NCI-H446 (cell line): ENCODE results near the gene RPTOR.
A peak's percentile ranks its signal among the peaks of the same experiment; 100 is the strongest.

Source experiments
- DNase-seq, 2 experiments: peaks; one replicate each; lab custom pipeline; 2025; lab: John Stamatoyannopoulos, UW

RPTOR gene

DNA sequence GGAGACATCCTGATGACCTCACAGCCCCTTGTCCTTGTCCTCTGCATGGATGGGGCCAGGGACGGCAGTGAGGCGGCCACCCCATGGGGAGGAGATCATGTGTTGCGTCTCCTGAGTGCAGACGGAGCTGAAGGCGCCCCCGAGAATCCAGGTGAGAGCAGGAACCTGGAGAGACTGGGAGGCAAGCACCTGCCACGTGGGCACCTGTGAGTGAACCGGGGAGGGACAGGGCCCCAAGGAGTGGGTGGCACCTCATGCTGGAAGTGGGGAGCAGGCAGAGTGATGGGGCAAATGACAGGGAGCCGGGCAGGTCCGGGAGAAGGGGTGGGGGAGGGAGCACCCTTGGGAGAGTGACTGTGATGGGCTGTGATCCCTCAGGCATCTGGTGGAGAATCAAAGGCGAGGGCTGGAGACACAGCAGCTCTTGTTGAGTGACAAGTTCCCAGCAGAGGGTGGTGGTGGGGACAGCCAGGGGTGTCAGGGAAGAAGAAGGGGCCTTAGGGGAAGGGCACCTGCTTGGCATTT lies 272.7 kb downstream of the RPTOR start:
- no peak for DNase-seq

DNA sequence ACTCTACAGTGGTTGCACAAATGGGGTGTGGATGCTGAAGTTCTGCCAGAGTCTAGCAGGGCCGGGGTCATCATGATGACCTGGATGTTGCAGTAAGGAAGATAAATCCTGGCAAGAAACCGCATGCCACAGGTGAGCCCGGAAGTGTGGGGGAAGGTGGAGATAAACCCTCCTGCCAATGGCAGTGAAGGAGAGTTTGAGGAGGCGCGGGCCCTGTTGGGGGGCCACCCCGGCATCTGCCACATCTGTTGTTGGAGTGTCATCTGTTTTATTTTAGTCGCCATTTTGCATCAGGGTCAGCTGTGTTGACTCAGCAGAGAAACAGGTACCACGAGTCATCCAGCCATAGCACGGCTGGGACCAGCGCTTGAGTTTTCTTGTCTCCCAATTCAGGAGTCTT lies 273.2 kb downstream of the RPTOR start:
- DNase-seq: no peak

DNA sequence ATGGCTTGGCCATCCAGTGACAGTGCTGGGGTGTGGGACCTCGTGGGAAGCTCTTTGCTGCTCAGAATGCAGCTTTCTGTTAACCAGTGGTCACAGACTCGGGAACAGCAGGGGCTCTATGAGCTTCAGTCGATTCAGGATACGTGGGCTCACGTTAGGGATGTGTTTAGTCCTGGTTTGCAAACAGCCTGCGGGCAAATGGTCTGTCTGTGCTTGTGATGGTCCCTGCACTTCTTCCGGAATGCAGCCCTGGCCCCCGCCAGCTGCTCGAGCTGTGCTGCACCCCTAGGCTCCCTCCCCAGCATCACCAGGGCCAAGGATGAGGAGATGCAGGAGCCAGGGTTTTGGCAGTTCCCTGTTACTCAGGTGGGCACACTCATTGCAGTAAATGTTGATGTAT lies 274.2 kb downstream of the RPTOR start:
- DNase-seq: no peak

DNA sequence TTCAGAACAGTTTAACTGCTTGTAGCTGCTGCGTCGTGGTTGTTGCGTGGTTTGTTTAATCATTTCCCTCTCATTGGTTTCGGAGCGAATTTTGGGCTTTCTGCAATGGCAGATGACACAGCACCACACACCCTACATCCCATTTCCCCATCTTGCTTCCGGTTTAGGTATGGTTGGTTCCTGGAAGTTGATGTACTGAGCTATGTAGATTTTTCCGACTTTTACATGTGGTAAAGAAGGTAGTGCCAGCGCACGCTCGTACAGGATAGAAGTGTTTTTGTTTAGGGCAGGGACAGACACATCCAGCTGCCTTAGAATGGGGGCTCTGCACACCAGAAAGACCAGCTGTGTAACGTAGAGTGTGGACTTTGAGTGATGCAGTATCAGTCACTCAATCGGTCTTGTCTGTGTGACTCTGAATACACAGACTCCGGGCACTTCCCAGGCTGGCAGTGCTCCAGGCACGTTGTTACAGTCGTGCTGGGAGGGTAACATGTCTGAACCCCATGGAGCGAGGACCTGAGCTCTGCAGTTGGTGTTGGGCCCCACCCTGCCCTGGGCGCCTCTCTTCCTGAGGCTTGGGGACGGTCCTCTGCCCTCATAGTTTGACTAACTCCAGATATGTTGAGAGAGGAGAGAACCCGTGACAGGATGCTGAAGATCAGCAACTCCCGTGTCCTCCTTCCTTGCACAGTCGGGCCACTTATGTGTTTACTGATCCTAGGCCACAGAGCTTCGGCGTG lies 275.0 kb downstream of the RPTOR start:
- DNase-seq: no peak

DNA sequence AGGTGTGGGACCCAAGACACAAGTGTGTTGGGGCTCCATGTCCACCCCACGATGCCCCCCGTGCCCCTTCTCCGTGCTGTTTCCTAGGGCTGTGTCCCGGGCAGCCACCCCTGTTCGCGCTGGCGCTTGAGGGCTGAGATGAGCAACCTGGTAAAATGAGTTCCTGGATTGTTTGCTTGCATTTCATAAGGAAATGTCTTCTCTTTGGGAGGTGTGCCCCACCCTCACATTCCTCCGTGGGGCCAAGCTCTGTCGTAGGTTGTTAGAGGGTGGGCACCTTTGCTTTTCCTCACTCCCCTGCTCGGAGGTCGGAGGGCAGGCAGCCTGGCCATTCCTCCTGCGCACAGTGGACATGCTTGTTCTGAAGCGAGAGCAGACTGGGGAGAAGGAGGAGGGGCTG lies 275.7 kb downstream of the RPTOR start:
- no peak for DNase-seq

DNA sequence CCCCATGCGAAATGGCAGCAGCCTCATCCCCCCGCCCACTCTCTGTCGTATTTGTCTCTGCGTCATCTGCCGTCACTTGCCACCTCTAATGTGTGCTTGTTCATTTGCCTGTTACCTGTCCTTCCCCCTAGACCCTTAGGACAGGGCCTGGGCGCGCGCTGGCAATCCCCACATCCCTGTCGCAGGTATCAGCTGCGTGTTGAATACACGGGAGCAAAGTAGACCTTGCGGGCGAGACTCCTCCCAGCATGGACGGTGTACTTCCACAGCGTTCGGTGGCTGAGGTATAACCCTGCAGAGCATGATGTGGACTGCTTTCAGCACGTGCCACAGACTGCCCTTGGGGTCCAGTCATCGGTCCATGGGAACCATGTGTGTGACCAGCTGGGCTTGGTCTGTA lies 276.9 kb downstream of the RPTOR start:
- no peak for DNase-seq

DNA sequence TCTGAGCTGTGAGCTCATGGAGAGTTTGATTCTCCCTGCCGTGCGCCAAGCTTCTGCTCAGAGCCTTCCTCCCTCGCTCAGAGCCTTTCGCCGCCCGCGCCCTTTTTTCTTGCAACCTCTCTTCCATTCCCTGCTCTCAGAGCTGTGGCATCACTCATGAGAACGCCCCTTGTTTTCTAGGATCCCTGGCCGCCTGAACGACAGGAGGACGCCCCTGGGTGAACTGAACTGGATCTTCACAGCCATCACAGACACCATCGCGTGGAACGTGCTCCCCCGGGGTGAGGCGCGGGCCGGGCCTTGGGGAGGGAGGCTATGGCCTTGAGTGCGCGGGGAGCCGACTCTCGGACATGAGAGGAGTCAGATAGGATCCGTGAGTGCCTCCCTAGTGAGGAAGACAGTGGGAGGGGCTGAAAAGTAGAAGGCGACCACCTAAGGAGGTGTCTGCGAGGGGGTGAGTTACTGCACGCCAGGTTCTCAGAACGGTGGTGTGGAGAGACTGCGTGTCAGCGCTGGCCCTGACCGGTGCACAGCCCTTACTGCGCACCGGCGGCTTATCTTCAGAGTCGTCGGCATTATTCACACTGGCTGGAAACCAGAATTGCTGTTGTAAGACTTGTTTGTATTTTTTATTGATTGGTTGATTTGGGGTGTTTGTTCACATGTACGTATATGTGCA lies 277.5 kb downstream of the RPTOR start:
- no peak for DNase-seq

DNA sequence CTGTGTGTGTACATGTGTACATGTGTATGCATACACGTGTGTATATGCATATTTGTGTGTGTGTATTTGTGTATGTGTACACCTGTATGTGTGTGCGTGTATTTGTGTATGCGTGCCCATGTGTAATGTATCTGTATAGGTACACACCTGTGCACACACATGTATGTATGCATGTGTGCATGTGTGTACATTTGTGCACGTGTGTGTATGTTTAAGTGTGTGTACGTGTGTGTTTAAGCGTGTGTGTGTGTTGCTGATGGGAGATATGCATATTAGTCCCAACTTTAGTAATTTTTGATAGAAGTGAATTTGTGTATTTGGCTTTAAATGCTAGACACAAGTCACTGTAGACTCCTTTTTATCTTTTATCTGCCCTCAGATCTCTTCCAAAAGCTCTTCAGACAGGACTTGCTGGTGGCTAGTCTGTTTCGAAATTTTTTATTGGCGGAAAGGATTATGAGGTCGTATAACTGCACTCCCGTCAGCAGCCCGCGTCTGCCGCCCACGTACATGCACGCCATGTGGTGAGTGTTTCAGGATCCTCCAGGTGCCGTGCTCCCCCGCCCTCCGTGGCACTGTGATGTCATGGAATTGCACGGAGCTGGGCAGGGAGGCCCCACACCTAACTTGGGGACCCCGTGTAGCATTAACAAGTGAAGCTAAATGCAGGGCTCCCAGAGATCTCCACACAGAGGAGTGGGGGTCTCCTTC lies 278.2 kb downstream of the RPTOR start:
- no peak for DNase-seq

DNA sequence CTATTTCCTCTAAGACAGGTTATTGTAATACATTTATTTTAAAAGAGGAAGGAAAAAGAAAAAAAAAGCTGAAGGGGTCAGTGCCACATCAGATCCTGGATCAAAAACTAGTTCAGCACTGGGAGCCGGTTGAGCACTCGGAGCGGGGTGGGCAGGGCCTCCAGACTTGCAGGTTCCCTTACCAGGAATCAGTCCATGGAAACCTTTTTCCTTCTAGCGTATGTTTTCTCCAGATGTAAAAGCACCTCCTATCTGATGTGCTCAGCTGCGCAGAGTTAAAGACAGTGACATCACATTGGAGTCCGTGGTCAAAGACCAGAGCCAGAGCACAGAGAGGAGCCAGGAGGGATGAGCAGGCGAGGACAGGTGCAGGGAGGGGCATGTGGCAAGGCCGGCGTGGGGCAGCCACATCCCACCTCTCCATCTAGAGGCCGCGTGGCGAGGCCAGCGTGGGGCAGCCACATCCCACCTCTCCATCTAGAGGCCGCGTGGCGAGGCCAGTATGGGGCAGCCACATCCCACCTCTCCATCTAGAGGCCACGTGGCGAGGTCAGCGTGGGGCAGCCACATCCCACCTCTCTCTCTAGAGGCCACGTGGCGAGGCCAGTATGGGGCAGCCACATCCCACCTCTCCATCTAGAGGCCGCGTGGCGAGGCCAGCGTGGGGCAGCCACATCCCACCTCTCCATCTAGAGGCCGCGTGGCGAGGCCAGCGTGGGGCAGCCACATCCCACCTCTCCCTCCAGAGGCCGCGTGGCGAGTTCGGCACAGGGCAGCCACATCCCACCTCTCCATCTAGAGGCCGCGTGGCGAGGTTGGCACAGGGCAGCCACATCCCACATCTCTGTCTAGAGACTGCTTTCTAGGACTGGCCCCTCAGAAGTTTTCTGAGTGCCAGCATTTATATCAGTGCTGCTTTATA lies 280.2 kb downstream of the RPTOR start:
- DNase-seq: no peak

DNA sequence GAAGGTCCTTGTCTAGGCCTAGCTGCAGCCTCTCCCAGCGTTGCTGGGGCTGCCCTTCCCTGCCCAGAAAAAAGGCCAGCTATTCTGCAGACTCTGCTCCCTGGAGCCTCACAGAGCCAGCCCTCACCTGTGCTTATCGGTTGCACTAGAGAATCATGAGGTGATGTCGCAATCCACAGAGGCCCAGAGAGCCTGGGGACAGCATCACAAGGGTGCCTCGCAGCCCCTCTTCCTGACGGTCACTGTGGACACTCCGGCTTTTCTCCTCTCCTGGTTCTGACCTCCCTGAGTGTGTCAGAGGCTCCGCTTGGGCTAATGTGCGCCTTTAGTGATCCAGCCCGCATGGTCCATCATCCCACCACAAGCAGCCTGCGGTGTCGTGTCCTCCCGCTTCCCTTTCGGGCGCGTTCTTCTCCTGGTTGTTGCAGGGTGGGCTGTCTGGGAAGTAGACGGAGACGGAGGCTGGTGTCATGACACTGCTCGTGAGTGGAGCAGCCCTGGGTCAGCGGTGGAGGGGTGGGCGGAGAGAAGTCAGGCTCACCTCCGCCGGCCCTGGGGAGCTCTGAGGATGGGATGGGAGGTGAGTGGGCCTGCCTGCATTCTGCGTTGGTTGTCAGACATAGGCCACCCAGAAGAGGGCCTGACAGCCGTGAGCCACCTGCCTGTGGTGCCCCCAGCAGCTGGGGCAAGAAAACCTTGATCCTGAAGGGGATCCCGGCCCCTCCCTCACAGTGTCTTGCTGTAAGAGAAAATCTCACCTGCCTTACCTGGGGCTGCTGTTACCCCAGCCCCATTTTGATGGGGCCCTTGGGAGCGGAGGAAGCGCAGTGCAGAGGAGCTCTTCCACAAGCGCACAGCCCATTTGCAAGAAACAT lies 281.1 kb downstream of the RPTOR start:
- DNase-seq: no peak

DNA sequence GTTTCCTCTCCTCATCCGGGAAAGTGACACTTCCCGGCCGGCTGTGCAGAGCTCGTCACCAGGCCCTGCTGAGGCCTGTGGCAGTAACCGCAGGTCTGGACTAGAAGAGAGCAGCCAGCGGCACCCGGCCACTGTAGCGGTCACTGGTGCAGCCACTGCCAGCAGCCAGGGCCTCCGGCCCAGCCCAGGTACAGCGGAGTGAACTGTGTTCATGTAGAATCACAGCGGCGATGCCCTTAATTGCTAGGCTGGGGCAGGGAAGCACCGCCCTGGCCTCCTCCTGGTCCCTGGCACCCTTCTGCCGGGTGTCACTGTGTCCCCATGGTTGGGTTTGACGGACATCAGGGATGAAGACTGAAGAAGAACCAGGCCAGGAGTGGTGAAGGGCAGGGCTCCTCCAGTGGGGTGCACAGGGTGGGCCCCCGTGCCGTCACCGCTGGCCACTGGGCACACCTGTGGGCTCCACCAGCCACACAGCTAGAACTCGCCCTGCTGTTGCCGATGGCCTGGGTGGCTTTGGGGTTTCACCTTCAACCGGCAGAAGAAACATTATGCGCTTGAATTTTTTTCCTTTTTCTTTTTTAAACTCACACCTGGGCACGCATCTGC lies 281.8 kb downstream of the RPTOR start:
- no peak for DNase-seq

DNA sequence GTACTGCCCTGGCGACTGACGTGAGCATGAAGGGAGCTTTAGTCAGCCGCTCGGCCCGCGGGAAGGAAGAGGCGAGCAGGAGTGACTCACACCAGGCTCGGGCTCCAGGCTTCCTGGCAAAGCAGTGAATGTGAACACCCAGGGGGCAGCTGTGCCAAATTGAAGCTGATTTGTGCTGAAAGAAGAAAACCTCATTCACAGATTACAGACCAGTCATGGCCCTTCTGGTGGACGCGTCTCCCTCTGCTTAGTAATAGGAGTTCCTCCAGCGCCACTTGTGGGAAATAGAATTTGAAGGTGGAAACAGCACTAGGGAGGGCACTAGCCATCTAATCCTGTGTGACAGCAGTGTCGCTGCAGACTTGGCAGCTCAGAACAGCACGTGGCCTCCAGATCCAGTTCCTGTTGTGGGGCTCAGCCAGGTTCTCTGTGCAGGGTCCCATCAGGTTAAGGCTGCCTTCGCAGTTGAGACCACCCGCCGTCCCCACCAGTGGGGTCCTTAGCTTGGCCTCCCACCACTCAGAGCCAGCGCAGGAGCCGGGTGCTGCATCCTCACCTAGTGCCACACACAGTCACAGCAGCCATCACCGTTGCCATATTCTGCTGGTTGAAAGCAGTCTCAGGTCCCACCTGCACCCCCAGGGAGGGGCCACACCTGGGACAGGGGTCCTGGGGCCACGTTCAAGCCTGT lies 282.5 kb downstream of the RPTOR start:
- DNase-seq: peak; percentile 91 to 96

DNA sequence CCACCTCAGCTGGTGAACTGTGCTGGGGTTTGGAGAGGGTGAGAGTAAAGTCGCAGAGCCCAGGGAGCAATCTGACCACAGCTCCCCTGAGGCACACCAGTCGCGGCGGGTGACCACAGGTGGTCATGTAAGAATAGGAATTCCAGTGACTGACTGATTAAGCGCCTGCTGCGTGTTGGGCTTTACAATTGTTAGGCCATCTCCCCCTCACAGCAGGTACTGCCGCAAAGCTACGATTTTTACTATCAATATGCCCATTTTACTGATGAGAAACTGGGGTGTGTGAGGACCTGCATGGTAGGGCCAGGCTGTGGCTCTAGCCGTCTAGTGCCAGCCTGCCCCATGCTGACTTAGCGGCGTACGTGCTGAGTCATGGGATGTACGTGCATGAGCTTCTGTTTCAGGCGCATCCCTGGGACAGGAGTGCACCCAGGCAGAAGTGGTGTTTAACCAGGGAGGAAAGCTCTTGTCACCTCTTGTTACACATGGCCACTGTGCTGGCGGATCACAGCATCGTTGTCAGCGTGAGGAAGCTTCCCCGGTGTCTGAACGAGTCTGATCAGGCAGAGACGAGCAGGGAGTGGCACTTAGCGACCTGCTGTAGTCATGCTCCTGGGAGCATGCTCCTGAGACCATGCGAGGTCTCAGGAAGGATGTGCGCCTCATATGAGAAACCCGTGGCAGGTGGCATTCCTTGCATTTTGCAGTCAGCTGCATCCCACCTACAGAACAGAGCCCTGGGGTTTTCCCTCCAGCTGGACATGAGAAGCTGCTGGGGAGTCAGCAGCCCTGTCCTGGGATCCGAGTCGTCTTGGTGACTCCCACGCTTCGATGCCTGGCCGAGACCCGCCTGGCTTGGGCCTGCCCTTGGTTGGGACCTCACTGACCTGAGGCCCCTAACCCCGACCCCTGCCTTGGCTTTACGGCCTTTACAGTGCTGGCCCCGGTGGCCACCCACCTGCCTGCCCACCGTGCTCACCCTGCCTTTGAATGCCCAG lies 283.3 kb downstream of the RPTOR start:
- DNase-seq: no peak

DNA sequence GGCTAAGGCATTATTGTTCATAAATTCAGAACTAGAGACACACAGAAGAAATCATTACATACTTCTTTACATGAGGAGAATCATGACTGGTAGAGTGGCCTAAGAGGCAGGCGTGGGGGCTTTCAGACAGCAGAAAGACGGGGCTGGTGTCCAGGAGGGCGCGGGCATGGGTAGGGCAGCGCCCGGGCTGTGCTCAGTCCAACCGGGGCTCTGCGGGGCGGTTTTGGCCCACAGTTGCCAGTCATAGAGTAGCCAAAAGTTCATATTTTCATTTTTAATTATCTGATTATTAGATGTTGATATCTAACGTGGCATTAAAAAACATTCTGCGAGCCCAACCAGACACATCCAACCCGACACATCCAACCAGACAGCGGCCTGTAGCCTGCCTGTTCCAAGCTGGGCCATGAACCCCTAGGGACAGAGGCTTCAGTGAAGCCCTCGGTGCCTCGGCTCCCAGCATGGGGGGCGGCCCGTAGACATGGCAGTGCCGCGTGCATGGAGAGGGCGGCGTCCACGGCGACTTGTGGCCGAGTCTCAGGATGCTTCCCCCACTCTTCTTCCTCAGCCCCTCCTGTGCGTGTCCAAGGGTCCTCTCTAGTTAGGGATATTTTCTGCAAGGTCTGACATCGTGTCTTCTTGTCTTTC lies 284.7 kb downstream of the RPTOR start:
- DNase-seq: no peak

DNA sequence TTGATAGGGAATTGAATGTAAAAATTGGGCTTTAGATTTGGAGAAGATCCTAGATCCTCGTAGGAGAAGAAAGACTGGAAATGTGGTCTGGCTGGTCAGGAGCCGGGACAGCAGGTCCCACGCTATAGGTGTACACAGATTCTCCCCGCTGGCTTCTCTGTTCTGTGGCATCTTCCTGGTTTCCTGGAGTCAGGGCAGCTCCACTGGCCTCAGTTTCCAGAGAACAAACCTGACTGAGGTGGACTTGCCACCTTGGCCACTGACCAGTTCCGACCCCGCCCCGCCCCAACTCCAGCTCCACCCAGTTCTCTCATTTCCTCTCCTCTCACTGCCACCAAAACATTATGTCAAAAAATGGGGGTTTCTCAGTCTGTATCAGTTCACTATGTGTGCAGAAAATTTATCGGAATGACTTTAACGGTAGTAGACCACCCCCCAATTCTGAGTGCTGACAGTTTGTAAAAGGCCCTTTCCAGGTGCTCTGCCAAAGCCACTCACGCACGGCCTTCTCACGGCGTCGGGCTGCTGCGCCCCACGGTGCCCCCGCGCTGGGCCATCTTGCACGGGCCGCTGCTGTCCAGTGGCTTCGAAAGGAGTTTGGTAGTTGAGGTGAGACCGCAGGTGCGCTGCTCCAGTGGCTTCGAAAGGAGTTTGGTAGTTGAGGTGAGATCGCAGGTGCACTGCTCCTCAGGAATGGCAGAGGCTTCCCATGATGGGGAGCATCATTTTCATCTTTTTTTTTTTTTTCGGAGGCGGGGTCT lies 285.6 kb downstream of the RPTOR start:
- no peak for DNase-seq

DNA sequence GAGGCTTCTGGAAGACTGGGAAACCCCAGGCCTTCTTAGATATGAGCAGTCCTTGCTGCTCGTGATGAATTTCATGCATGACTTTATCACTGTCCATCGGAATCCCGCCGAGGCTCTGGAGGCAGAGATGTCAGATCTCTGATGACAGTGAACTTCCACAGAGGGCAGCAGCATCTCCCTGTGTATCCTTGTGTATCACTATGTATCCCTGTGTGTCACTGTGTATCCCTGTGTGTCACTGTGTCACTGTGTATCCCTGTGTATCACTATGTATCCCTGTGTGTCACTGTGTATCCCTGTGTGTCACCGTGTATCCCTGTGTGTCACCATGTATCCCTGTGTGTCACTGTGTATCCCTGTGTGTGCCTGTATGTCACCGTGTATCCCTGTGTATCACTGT lies 286.9 kb downstream of the RPTOR start:
- DNase-seq: no peak

DNA sequence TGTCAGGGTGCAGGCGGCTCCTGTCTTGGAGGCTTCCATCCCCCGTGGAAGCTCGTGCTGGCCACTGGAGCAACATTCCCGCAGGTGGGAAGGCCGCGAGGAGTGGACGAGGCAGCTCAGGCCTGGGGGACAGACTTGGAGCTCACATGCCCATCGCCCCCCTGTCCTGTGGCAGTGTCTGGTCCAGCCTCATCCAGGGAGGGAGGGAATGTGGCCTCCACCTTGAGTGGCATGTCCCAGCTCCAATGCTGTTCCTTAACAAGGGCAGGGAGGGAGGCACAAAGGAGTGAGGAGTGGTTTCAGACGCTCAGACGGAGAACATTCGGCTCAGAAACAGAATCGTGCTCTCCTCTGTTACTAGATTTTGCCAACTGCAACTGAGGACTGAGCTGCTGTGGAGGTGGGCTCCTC lies 287.6 kb downstream of the RPTOR start:
- DNase-seq: peak in 1 of 2 experiments; percentile 54
